ENCODE results near the gene CAMTA1. TPM values are rescaled to one million over a fixed set of nuclear protein-coding genes. Genes with fewer than 3 reads are reported as not detected.

CAMTA1 gene
- total and polyA plus RNA-seq, 2 experiments from 2014 or later: 89.0 to 145 TPM

- DNase-seq (ENCODE audit: low spot score): no peak
- Histone ChIP-seq H3K4me2 (no peak overlapping the region), H3K9me2 (replicated peaks; ENCODE audit: insufficient read depth) (no peaks in the 10 kb centered on the region), H3K4me1 (ENCODE audit: insufficient read depth) (peaks cover 22% of the 10 kb centered on the region), H3K36me3 (replicated peaks; ENCODE audit: insufficient read depth, low read depth) (no peaks in the 10 kb centered on the region), H2AFZ (no peak overlapping the region), H3K27ac (peak overlapping the region; percentile 11), H3K27me3 (no peaks in the 10 kb centered on the region), H3K4me3 (no peak overlapping the region), H3K9me3 (ENCODE audit: low read depth) (peaks cover 6% of the 10 kb centered on the region), H4K20me1 (ENCODE audit: insufficient read depth, poor library complexity, severe bottlenecking) (no peaks in the 10 kb centered on the region), H3K79me2 (no peaks in the 10 kb centered on the region)
- TF ChIP-seq CTCF (IDR thresholded peaks at IDR 0.05; ENCODE audit: poor library complexity) (no peak), EZH2phosphoT487 (IDR thresholded peaks at IDR 0.05; ENCODE audit: low read depth, severe bottlenecking, unreplicated experiment) (no peak), EZH2 (IDR thresholded peaks at IDR 0.05; ENCODE audit: borderline replicate concordance) (no peak)
- WGBS (ENCODE audit: low lambda C conversion rate, missing lambda C conversion rate): 95% methylated on average over 5 of the region's 5 CpGs
Observed at GRCh38 chr1:7266561-7266960, 481.3 kb downstream of the CAMTA1 start.

- no peaks in the 10 kb centered on the region for H3K9me2 ChIP-seq (replicated peaks; ENCODE audit: insufficient read depth)
- no peaks in the 10 kb centered on the region for H3K27me3 ChIP-seq
- peak; percentile 60 for DNase-seq (ENCODE audit: low spot score)
- no peak overlapping the region for H3K4me3 ChIP-seq
- H4K20me1 ChIP-seq (ENCODE audit: insufficient read depth, poor library complexity, severe bottlenecking): no peaks in the 10 kb centered on the region
- H3K4me2 ChIP-seq: no peak overlapping the region
- no peaks in the 10 kb centered on the region for H3K36me3 ChIP-seq (replicated peaks; ENCODE audit: insufficient read depth, low read depth)
- TF ChIP-seq EZH2phosphoT487 (IDR thresholded peaks at IDR 0.05; ENCODE audit: low read depth, severe bottlenecking, unreplicated experiment) (no peak), EZH2 (IDR thresholded peaks at IDR 0.05; ENCODE audit: borderline replicate concordance) (no peak), CTCF (IDR thresholded peaks at IDR 0.05; ENCODE audit: poor library complexity) (no peak)
- peak overlapping the region; percentile 66 for H3K27ac ChIP-seq
- no peak overlapping the region for H2AFZ ChIP-seq
- H3K79me2 ChIP-seq: no peaks in the 10 kb centered on the region
- peaks cover 22% of the 10 kb centered on the region for H3K4me1 ChIP-seq (ENCODE audit: insufficient read depth)
- peaks cover 6% of the 10 kb centered on the region for H3K9me3 ChIP-seq (ENCODE audit: low read depth)
Observed at GRCh38 chr1:7267493-7267892, 482.2 kb downstream of the CAMTA1 start.

GRCh38 chr1:7268983-7269382 lies 483.7 kb downstream of the CAMTA1 start:
- no peak overlapping the region for H3K27ac ChIP-seq
- H3K9me3 ChIP-seq (ENCODE audit: low read depth): peaks cover 6% of the 10 kb centered on the region
- H3K4me2 ChIP-seq: no peak overlapping the region
- TF ChIP-seq EZH2phosphoT487 (IDR thresholded peaks at IDR 0.05; ENCODE audit: low read depth, severe bottlenecking, unreplicated experiment) (no peak), CTCF (IDR thresholded peaks at IDR 0.05; ENCODE audit: poor library complexity) (no peak), EZH2 (IDR thresholded peaks at IDR 0.05; ENCODE audit: borderline replicate concordance) (no peak)
- no peak overlapping the region for H2AFZ ChIP-seq
- no peaks in the 10 kb centered on the region for H3K36me3 ChIP-seq (replicated peaks; ENCODE audit: insufficient read depth, low read depth)
- no peaks in the 10 kb centered on the region for H4K20me1 ChIP-seq (ENCODE audit: insufficient read depth, poor library complexity, severe bottlenecking)
- H3K79me2 ChIP-seq: no peaks in the 10 kb centered on the region
- peaks cover 22% of the 10 kb centered on the region for H3K4me1 ChIP-seq (ENCODE audit: insufficient read depth)
- H3K9me2 ChIP-seq (replicated peaks; ENCODE audit: insufficient read depth): no peaks in the 10 kb centered on the region
- H3K4me3 ChIP-seq: no peak overlapping the region
- no peak for DNase-seq (ENCODE audit: low spot score)
- H3K27me3 ChIP-seq: no peaks in the 10 kb centered on the region

- Histone ChIP-seq H3K36me3 (replicated peaks; ENCODE audit: insufficient read depth, low read depth) (no peaks in the 10 kb centered on the region), H3K9me3 (ENCODE audit: low read depth) (peaks cover 6% of the 10 kb centered on the region), H3K4me3 (no peak overlapping the region), H3K27ac (no peak overlapping the region), H3K9me2 (replicated peaks; ENCODE audit: insufficient read depth) (no peaks in the 10 kb centered on the region), H3K4me2 (no peak overlapping the region), H3K27me3 (no peaks in the 10 kb centered on the region), H4K20me1 (ENCODE audit: insufficient read depth, poor library complexity, severe bottlenecking) (no peaks in the 10 kb centered on the region), H3K79me2 (no peaks in the 10 kb centered on the region), H3K4me1 (ENCODE audit: insufficient read depth) (peaks cover 22% of the 10 kb centered on the region), H2AFZ (no peak overlapping the region)
- WGBS (ENCODE audit: low lambda C conversion rate, missing lambda C conversion rate): 95% methylated on average over 1 of the region's 1 CpG
- no peak for TF ChIP-seq CTCF (IDR thresholded peaks at IDR 0.05; ENCODE audit: poor library complexity)
- TF ChIP-seq EZH2 (IDR thresholded peaks at IDR 0.05; ENCODE audit: borderline replicate concordance): no peak
- no peak for TF ChIP-seq EZH2phosphoT487 (IDR thresholded peaks at IDR 0.05; ENCODE audit: low read depth, severe bottlenecking, unreplicated experiment)
- DNase-seq (ENCODE audit: low spot score): no peak
Observed at GRCh38 chr1:7269525-7269924, 484.3 kb downstream of the CAMTA1 start.

All from hepatocyte (in vitro differentiated cells).